GM12875 (cell line): Measurements from ENCODE around the gene ZGPAT.

Source experiments
- H3K4me3 ChIP-seq: one replicate; pipeline ENCODE4 v1.5.1; 2011; ENCODE audit warnings: low read depth, low read length, control low read depth
- TF ChIP-seq, protein P1 (sequence below): IDR thresholded peaks from 2 replicates; pipeline ENCODE4 v1.5.1; 2011; ENCODE audit warnings: low read depth, mild to moderate bottlenecking, control low read depth, inconsistent platforms, low read length, moderate library complexity, borderline replicate concordance; ENCODE audit not compliant: insufficient read depth

The ZGPAT gene

DNA sequence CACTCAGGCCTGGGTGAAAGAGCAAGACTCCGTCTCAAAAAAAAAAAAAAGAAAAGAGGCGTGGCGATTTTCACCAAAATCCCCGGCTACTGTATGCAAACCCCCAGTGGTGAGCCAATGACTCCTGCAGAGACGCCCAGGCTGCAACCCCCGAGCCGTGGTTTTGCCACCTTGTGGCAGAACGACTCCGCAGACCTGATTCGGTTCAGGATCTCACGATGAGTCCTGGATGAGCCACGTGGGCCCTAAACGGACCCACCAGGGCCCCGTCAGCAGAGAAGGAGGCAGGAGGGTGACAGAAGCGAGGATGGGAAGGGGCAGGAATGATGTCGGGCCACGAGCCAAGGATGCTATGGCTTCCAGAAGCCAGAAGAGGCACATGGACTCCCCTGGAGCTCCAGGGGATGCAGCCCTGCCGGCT lies 74.2 kb downstream of the ZGPAT start:
- H3K4me3 ChIP-seq, result no peak overlapping the region
- TF ChIP-seq, protein P1, sequence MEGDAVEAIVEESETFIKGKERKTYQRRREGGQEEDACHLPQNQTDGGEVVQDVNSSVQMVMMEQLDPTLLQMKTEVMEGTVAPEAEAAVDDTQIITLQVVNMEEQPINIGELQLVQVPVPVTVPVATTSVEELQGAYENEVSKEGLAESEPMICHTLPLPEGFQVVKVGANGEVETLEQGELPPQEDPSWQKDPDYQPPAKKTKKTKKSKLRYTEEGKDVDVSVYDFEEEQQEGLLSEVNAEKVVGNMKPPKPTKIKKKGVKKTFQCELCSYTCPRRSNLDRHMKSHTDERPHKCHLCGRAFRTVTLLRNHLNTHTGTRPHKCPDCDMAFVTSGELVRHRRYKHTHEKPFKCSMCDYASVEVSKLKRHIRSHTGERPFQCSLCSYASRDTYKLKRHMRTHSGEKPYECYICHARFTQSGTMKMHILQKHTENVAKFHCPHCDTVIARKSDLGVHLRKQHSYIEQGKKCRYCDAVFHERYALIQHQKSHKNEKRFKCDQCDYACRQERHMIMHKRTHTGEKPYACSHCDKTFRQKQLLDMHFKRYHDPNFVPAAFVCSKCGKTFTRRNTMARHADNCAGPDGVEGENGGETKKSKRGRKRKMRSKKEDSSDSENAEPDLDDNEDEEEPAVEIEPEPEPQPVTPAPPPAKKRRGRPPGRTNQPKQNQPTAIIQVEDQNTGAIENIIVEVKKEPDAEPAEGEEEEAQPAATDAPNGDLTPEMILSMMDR, result peak; percentile 28; the same call in 1 of the 2 replicates

DNA sequence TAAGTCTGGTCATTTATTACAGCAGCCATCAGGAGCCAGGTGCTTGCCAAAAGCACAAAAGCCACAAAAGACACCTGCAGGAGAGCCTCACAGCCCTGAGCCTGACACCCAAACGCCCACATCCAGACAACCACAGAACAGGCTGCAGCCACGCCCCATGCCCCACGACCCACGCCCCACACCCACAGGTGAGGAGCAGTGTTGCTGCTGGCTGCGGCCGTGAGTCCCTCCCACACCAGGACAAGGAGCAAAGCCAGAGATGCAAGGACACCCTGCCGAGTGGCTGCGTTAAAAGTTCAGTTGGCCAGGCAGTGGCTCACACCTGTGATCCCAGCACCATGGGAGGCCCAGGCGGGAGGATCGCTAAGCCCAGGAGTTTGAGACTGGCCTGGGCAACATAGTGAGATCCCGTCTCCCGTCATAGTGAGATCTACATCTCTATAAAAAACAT lies 74.7 kb downstream of the ZGPAT start:
- TF ChIP-seq, protein P1, result no peak
- no peak overlapping the region for H3K4me3 ChIP-seq

GRCh38 chr20:63783970-63784369 lies 76.1 kb downstream of the ZGPAT start:
- H3K4me3 ChIP-seq, result no peak overlapping the region
- TF ChIP-seq, protein P1, result no peak

- H3K4me3 ChIP-seq, result no peak overlapping the region
- TF ChIP-seq, protein P1, result no peak
Measured at GRCh38 chr20:63785691-63786131, 77.9 kb downstream of the ZGPAT start.
